Measurements from ENCODE around the gene NOL3.

The NOL3 gene

GRCh38 chr16:67200491-67200890, 30.2 kb downstream of the NOL3 start:
- Mint-ChIP-seq H3K27me3 (ENCODE audit: low read depth, poor library complexity) (peaks cover 17% of the 10 kb centered on the region), H3K36me3 (ENCODE audit: low read depth) (peaks cover 22% of the 10 kb centered on the region), H3K4me1 (peaks cover 8% of the 10 kb centered on the region), H3K4me3 (no peak overlapping the region), H3K9me3 (no peaks in the 10 kb centered on the region), H3K27ac (no peak overlapping the region)
- no peak for DNase-seq
- no peak for TF ChIP-seq CTCF (IDR thresholded peaks at IDR 0.05)

- no peaks in the 10 kb centered on the region for H3K9me3 Mint-ChIP-seq
- peaks cover 8% of the 10 kb centered on the region for H3K4me1 Mint-ChIP-seq
- peaks cover 10% of the 10 kb centered on the region for H3K36me3 Mint-ChIP-seq (ENCODE audit: low read depth)
- TF ChIP-seq CTCF (IDR thresholded peaks at IDR 0.05): no peak
- DNase-seq: no peak
- H3K27me3 Mint-ChIP-seq (ENCODE audit: low read depth, poor library complexity): peaks cover 20% of the 10 kb centered on the region
- H3K27ac Mint-ChIP-seq: no peak overlapping the region
- H3K4me3 Mint-ChIP-seq: no peak overlapping the region
Observed at GRCh38 chr16:67201411-67202345, 31.3 kb downstream of the NOL3 start.

GRCh38 chr16:67202426-67202825, 32.1 kb downstream of the NOL3 start:
- no peaks in the 10 kb centered on the region for H3K9me3 Mint-ChIP-seq
- H3K36me3 Mint-ChIP-seq (ENCODE audit: low read depth): peaks cover 6% of the 10 kb centered on the region
- peaks cover 19% of the 10 kb centered on the region for H3K27me3 Mint-ChIP-seq (ENCODE audit: low read depth, poor library complexity)
- H3K4me3 Mint-ChIP-seq: no peak overlapping the region
- TF ChIP-seq CTCF (IDR thresholded peaks at IDR 0.05): no peak
- H3K4me1 Mint-ChIP-seq: peaks cover 8% of the 10 kb centered on the region
- DNase-seq: no peak
- H3K27ac Mint-ChIP-seq: no peak overlapping the region

GRCh38 chr16:67202956-67203493, 32.7 kb downstream of the NOL3 start:
- peaks cover 5% of the 10 kb centered on the region for H3K36me3 Mint-ChIP-seq (ENCODE audit: low read depth)

GRCh38 chr16:67204076-67204475, 33.7 kb downstream of the NOL3 start:
- H3K27me3 Mint-ChIP-seq (ENCODE audit: low read depth, poor library complexity): peaks cover 11% of the 10 kb centered on the region
- no peak overlapping the region for H3K4me3 Mint-ChIP-seq
- peaks cover 8% of the 10 kb centered on the region for H3K4me1 Mint-ChIP-seq
- no peak for TF ChIP-seq CTCF (IDR thresholded peaks at IDR 0.05)
- no peaks in the 10 kb centered on the region for H3K36me3 Mint-ChIP-seq (ENCODE audit: low read depth)
- no peak overlapping the region for H3K27ac Mint-ChIP-seq
- no peaks in the 10 kb centered on the region for H3K9me3 Mint-ChIP-seq
- DNase-seq: no peak

More at GRCh38 chr16:67202956-67203493, 32.7 kb downstream of the NOL3 start:
- TF ChIP-seq CTCF (IDR thresholded peaks at IDR 0.05): no peak
- H3K27me3 Mint-ChIP-seq (ENCODE audit: low read depth, poor library complexity): peaks cover 15% of the 10 kb centered on the region
- DNase-seq: no peak
- no peak overlapping the region for H3K27ac Mint-ChIP-seq
- H3K4me1 Mint-ChIP-seq: peaks cover 8% of the 10 kb centered on the region
- no peak overlapping the region for H3K4me3 Mint-ChIP-seq
- H3K9me3 Mint-ChIP-seq: no peaks in the 10 kb centered on the region
